Measurements from ENCODE around the gene WFDC5. TPM values are rescaled to one million over a fixed set of nuclear protein-coding genes. Genes with fewer than 3 reads are reported as not detected.

WFDC5 gene
- total and polyA plus RNA-seq, 4 donors = 0.11 to 0.57 TPM; not detected in 2

DNA sequence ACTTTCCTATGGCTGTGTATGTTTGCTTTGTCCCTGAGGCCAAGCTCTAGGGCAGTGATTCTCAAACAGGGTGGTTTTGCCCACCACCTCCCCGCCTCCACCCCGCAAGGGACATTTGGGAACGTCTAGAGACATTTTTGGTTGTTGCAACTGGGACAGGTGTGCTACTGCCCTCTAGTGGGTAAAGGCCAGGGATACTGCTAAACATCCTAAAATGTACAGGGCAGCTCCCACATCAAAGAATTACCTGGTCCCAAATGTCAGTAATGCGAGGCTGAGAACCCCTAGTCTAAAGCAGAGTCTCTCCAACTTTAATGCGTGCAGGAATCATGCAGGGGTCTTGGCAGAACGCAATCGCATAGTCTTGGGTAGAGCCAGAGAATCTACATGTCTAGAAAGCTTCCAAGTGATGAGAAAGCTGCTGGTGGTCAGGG, 19.2 kb downstream of the WFDC5 start:
- peaks cover 0 to 5% (median 0%) of the 10 kb centered on the region in 4 donors for H3K9me3 ChIP-seq (ENCODE audit: control insufficient read depth in 4 of 4, insufficient read depth in 3 of 4, low read length in 3 of 4)
- 10 to 11% methylated on average over 7 of the region's 7 CpGs for WGBS, 2 donors
- no peak overlapping the region for H3K4me3 ChIP-seq
- H3K27ac ChIP-seq (ENCODE audit: low read depth in 1 of 2, low read length in 1 of 2) = no peak overlapping the region
- peak; percentile 50 to 64 (median 58) for DNase-seq
- H3K9ac ChIP-seq (ENCODE audit: insufficient read depth in 1 of 2, low read length in 2 of 2) = no peak overlapping the region
- H3K4me1 ChIP-seq (ENCODE audit: control insufficient read depth in 5 of 5, insufficient read depth in 5 of 5, low read length in 5 of 5) = peaks cover 0 to 13% (median 0%) of the 10 kb centered on the region in 5 donors
- peaks cover 3 to 41% (median 40%) of the 10 kb centered on the region in 3 donors for H3K27me3 ChIP-seq (ENCODE audit: control insufficient read depth in 3 of 3, insufficient read depth in 3 of 3, low read length in 2 of 3)
- peak; percentile 61 for TF ChIP-seq CTCF (IDR thresholded peaks at IDR 0.05; ENCODE audit: control extremely low read depth, extremely low read depth)
- peak; percentile 74 for ATAC-seq (ENCODE audit: insufficient read depth, low FRiP score)
- peaks cover 0 to 2% (median 0%) of the 10 kb centered on the region in 4 donors for H3K36me3 ChIP-seq (ENCODE audit: control insufficient read depth in 4 of 4, insufficient read depth in 4 of 4, low read length in 4 of 4)

- ATAC-seq (ENCODE audit: insufficient read depth, low FRiP score) (no peak), DNase-seq (no peak)
- Histone ChIP-seq H3K27me3 (ENCODE audit: control insufficient read depth in 3 of 3, insufficient read depth in 3 of 3, low read length in 2 of 3) (peaks cover 3 to 36% (median 33%) of the 10 kb centered on the region in 3 donors), H3K36me3 (ENCODE audit: control insufficient read depth in 4 of 4, insufficient read depth in 4 of 4, low read length in 4 of 4) (peaks cover 0 to 2% (median 0%) of the 10 kb centered on the region in 4 donors), H3K27ac (ENCODE audit: low read depth in 1 of 2, low read length in 1 of 2) (no peak overlapping the region), H3K9me3 (ENCODE audit: control insufficient read depth in 4 of 4, insufficient read depth in 3 of 4, low read length in 3 of 4) (peaks cover 0 to 5% (median 0%) of the 10 kb centered on the region in 4 donors), H3K4me3 (no peak overlapping the region), H3K9ac (ENCODE audit: insufficient read depth in 1 of 2, low read length in 2 of 2) (no peak overlapping the region), H3K4me1 (ENCODE audit: control insufficient read depth in 5 of 5, insufficient read depth in 5 of 5, low read length in 5 of 5) (peaks cover 0 to 10% (median 0%) of the 10 kb centered on the region in 5 donors)
- no peak for TF ChIP-seq CTCF (IDR thresholded peaks at IDR 0.05; ENCODE audit: control extremely low read depth, extremely low read depth)
- 94% methylated on average over 11 of the region's 11 CpGs for WGBS, 2 donors
These were observed 20.0 kb downstream of the WFDC5 start for GRCh38 chr20:45094864-45095574.

GRCh38 chr20:45094201-45094600, 20.8 kb downstream of the WFDC5 start:
- Histone ChIP-seq H3K4me3 (no peak overlapping the region), H3K4me1 (ENCODE audit: control insufficient read depth in 5 of 5, insufficient read depth in 5 of 5, low read length in 5 of 5) (peaks cover 0 to 10% (median 0%) of the 10 kb centered on the region in 5 donors), H3K36me3 (ENCODE audit: control insufficient read depth in 4 of 4, insufficient read depth in 4 of 4, low read length in 4 of 4) (peaks cover 0 to 4% (median 0%) of the 10 kb centered on the region in 4 donors), H3K27ac (ENCODE audit: low read depth in 1 of 2, low read length in 1 of 2) (no peak overlapping the region), H3K27me3 (ENCODE audit: control insufficient read depth in 3 of 3, insufficient read depth in 3 of 3, low read length in 2 of 3) (peaks cover 3 to 28% (median 25%) of the 10 kb centered on the region in 3 donors), H3K9me3 (ENCODE audit: control insufficient read depth in 4 of 4, insufficient read depth in 3 of 4, low read length in 3 of 4) (peaks cover 0 to 5% (median 0%) of the 10 kb centered on the region in 4 donors), H3K9ac (ENCODE audit: insufficient read depth in 1 of 2, low read length in 2 of 2) (peak overlapping the region in 1 of 2 donors; percentile 6)
- WGBS, 2 donors = 93 to 96% methylated on average over 2 of the region's 2 CpGs
- no peak for ATAC-seq (ENCODE audit: insufficient read depth, low FRiP score)
- no peak for TF ChIP-seq CTCF (IDR thresholded peaks at IDR 0.05; ENCODE audit: control extremely low read depth, extremely low read depth)
- no peak for DNase-seq
